ENCODE measurements around the gene FBLIM1. TPM values are rescaled to one million over a fixed set of nuclear protein-coding genes. Genes with fewer than 3 reads are reported as not detected.

Gene FBLIM1
- total and polyA plus RNA-seq, 2 experiments from 2014 or later, result 117 to 120 TPM

- no peak overlapping the region for H3K4me2 ChIP-seq
- DNase-seq (ENCODE audit: low spot score), result no peak
- 62% methylated on average over 17 of the region's 17 CpGs for WGBS (ENCODE audit: low lambda C conversion rate, missing lambda C conversion rate)
These were observed 23.7 kb upstream of the FBLIM1 start for GRCh38 chr1:15734901-15735300.

GRCh38 chr1:15735304-15736037, 23.1 kb upstream of the FBLIM1 start:
- Histone ChIP-seq H3K4me2 (no peak overlapping the region), H3K4me1 (ENCODE audit: insufficient read depth) (no peaks in the 10 kb centered on the region), H3K27ac (no peak overlapping the region), H3K4me3 (no peak overlapping the region), H3K9me3 (ENCODE audit: low read depth) (no peaks in the 10 kb centered on the region), H3K27me3 (no peaks in the 10 kb centered on the region), H3K36me3 (replicated peaks; ENCODE audit: insufficient read depth, low read depth) (no peaks in the 10 kb centered on the region), H4K20me1 (ENCODE audit: insufficient read depth, poor library complexity, severe bottlenecking) (no peaks in the 10 kb centered on the region), H2AFZ (no peak overlapping the region), H3K79me2 (no peaks in the 10 kb centered on the region), H3K9me2 (replicated peaks; ENCODE audit: insufficient read depth) (no peaks in the 10 kb centered on the region)
- no peak for TF ChIP-seq EZH2phosphoT487 (IDR thresholded peaks at IDR 0.05; ENCODE audit: low read depth, severe bottlenecking, unreplicated experiment)
- no peak for DNase-seq (ENCODE audit: low spot score)
- 95% methylated on average over 12 of the region's 12 CpGs for WGBS (ENCODE audit: low lambda C conversion rate, missing lambda C conversion rate)

More at GRCh38 chr1:15734901-15735300, 23.7 kb upstream of the FBLIM1 start:
- no peaks in the 10 kb centered on the region for H3K79me2 ChIP-seq
- no peaks in the 10 kb centered on the region for H3K27me3 ChIP-seq
- H3K4me1 ChIP-seq (ENCODE audit: insufficient read depth), result no peaks in the 10 kb centered on the region
- H2AFZ ChIP-seq, result no peak overlapping the region
- H3K36me3 ChIP-seq (replicated peaks; ENCODE audit: insufficient read depth, low read depth), result no peaks in the 10 kb centered on the region
- no peaks in the 10 kb centered on the region for H3K9me3 ChIP-seq (ENCODE audit: low read depth)
- TF ChIP-seq EZH2 (IDR thresholded peaks at IDR 0.05; ENCODE audit: borderline replicate concordance) (no peak), CTCF (IDR thresholded peaks at IDR 0.05; ENCODE audit: poor library complexity) (no peak), EZH2phosphoT487 (IDR thresholded peaks at IDR 0.05; ENCODE audit: low read depth, severe bottlenecking, unreplicated experiment) (no peak)
- no peaks in the 10 kb centered on the region for H3K9me2 ChIP-seq (replicated peaks; ENCODE audit: insufficient read depth)
- H3K27ac ChIP-seq, result no peak overlapping the region
- no peak overlapping the region for H3K4me3 ChIP-seq
- H4K20me1 ChIP-seq (ENCODE audit: insufficient read depth, poor library complexity, severe bottlenecking), result no peaks in the 10 kb centered on the region

GRCh38 chr1:15736038-15736891, 22.3 kb upstream of the FBLIM1 start, which contains the start of gene SLC25A34:
TSS of gene SLC25A34 (plus strand) at chr1:15736258. CDS start at chr1:15736486, 228 bp downstream.
- Histone ChIP-seq H3K36me3 (replicated peaks; ENCODE audit: insufficient read depth, low read depth) (no peaks in the 10 kb centered on the region), H3K27me3 (no peaks in the 10 kb centered on the region), H2AFZ (no peak within 1 kb of the TSS), H3K9me3 (ENCODE audit: low read depth) (no peaks in the 10 kb centered on the region), H3K4me2 (no peak within 1 kb of the TSS), H3K79me2 (no peaks in the 10 kb centered on the region), H3K4me3 (no peak within 1 kb of the TSS), H4K20me1 (ENCODE audit: insufficient read depth, poor library complexity, severe bottlenecking) (no peaks in the 10 kb centered on the region), H3K27ac (no peak within 1 kb of the TSS), H3K9me2 (replicated peaks; ENCODE audit: insufficient read depth) (no peaks in the 10 kb centered on the region), H3K4me1 (ENCODE audit: insufficient read depth) (no peaks in the 10 kb centered on the region)
- DNase-seq (ENCODE audit: low spot score), result no peak
- no peak for TF ChIP-seq EZH2phosphoT487 (IDR thresholded peaks at IDR 0.05; ENCODE audit: low read depth, severe bottlenecking, unreplicated experiment)
- no peak for TF ChIP-seq EZH2 (IDR thresholded peaks at IDR 0.05; ENCODE audit: borderline replicate concordance)
- no peak for TF ChIP-seq CTCF (IDR thresholded peaks at IDR 0.05; ENCODE audit: poor library complexity)
- WGBS (ENCODE audit: low lambda C conversion rate, missing lambda C conversion rate), result 91% methylated on average over 35 of the region's 35 CpGs

GRCh38 chr1:15736892-15737261, 21.7 kb upstream of the FBLIM1 start:
- Histone ChIP-seq H3K4me2 (no peak overlapping the region), H3K79me2 (no peaks in the 10 kb centered on the region), H3K9me2 (replicated peaks; ENCODE audit: insufficient read depth) (no peaks in the 10 kb centered on the region), H2AFZ (no peak overlapping the region), H3K27me3 (no peaks in the 10 kb centered on the region), H3K9me3 (ENCODE audit: low read depth) (no peaks in the 10 kb centered on the region), H4K20me1 (ENCODE audit: insufficient read depth, poor library complexity, severe bottlenecking) (no peaks in the 10 kb centered on the region), H3K4me1 (ENCODE audit: insufficient read depth) (no peaks in the 10 kb centered on the region), H3K36me3 (replicated peaks; ENCODE audit: insufficient read depth, low read depth) (no peaks in the 10 kb centered on the region), H3K27ac (no peak overlapping the region), H3K4me3 (no peak overlapping the region)
- 78% methylated on average over 6 of the region's 6 CpGs for WGBS (ENCODE audit: low lambda C conversion rate, missing lambda C conversion rate)
- no peak for DNase-seq (ENCODE audit: low spot score)
- TF ChIP-seq CTCF (IDR thresholded peaks at IDR 0.05; ENCODE audit: poor library complexity) (no peak), EZH2 (IDR thresholded peaks at IDR 0.05; ENCODE audit: borderline replicate concordance) (no peak), EZH2phosphoT487 (IDR thresholded peaks at IDR 0.05; ENCODE audit: low read depth, severe bottlenecking, unreplicated experiment) (no peak)
